Measurements from ENCODE around the gene CHAT.

CHAT gene

DNA sequence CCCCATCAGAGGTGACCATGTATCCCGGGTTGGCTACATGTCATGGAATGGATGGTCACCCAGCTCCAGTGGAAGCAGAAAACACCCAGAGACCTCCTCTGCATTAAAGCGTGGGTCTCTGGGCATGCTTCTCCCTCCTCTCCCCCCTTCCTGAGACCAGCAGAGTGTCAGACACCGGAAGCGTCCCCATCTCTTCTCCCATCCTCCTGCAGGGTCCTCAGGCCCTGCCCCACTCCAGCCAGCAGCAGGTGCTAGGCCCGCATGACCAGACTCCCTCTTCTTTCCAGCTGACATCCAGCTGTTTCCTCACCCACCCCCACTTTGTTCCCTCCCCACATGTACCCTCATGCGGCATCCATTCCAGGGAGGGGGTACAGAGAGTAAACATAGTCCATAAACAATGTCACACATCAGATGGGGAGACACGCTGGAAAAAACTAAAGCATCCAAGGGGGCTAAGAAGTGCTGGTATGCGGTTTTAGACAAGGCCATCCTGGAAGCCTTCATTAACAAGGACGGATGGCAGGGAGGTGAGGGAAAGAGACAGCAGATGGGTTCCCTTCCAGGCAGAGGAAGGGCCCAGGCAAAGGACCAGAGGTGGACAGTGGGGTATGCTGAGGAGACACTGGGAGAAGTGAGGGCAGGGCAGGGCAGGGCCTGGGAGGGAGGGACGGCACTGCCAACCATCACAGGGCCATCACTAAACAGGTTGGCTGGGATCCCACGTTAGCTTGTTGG is 16.2 kb upstream of the CHAT start:
- TF ChIP-seq, protein P1, sequence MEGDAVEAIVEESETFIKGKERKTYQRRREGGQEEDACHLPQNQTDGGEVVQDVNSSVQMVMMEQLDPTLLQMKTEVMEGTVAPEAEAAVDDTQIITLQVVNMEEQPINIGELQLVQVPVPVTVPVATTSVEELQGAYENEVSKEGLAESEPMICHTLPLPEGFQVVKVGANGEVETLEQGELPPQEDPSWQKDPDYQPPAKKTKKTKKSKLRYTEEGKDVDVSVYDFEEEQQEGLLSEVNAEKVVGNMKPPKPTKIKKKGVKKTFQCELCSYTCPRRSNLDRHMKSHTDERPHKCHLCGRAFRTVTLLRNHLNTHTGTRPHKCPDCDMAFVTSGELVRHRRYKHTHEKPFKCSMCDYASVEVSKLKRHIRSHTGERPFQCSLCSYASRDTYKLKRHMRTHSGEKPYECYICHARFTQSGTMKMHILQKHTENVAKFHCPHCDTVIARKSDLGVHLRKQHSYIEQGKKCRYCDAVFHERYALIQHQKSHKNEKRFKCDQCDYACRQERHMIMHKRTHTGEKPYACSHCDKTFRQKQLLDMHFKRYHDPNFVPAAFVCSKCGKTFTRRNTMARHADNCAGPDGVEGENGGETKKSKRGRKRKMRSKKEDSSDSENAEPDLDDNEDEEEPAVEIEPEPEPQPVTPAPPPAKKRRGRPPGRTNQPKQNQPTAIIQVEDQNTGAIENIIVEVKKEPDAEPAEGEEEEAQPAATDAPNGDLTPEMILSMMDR (IDR thresholded peaks at IDR 0.05), result no peak

DNA sequence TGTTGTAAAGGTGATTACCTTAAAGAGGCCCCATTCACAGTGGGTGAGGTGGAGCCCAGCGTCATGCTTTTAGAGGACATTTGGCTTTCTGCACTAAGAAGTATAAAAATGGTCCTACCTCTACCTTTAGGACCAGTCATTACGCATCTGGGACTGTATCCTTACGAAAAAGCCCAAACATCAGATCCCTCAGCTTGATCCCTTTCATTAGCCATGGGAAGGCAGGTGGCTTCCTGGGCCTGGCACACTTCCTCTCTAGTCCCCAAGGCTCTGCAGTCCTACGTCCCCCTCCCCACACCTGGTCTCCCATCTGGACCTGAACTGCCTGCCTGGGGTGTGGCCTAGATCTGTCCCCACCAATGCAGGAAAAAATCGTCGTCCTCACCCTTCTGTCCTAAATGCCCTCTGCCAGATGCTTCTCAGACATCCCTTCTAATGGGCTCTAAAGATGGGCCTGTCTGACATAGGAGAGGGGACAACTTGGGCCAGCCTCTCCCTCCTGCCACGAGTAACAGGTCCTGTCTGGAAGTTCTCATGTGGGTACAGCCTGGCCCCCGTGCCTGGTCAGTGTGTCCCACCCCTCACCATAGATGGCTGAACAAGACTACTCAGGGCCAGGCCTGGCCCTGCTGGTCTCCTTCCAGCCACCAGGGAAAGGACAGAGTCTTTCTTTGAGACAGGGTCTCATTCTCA is 15.5 kb upstream of the CHAT start:
- TF ChIP-seq, protein P1 (IDR thresholded peaks at IDR 0.05), result no peak

DNA sequence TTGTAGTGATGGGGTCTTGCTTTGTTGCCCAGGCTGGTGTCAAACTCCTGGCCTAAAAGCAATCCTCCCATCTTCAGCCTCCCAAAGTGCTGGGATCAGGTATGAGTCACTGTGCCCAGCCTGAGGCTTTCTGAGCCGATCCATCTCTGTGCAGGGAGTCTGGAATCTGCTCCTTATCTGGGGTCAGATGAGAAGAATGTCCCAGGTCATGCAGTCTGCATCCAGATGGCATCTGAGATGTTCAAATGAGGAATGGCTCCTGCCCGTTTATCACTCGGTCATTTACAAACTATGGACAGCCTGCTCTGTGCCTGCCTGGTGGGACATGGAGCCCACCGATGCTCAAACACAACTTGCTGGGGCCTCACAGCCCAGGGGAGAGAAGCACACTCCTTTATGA is 14.9 kb upstream of the CHAT start:
- TF ChIP-seq, protein P1 (IDR thresholded peaks at IDR 0.05), result no peak

DNA sequence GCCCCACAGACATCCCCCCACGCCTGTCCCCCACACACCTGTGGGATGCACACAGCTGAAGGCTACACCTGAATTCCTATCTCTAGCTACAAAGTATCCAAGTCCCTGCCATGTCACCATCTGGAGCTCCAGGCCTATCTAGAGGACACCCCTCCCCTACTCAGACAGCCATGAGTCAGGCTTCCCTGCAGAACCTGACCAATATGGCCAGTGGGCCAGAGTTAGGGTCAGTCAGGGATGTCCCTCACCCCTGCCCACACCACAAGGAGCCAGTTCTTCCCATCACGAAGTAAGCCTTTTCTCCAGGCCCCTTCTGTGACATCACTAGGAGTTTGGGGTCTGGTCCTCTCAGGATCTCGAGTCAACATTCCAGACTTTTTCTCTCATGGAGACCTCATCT is 14.3 kb upstream of the CHAT start:
- TF ChIP-seq, protein P1 (IDR thresholded peaks at IDR 0.05), result no peak

DNA sequence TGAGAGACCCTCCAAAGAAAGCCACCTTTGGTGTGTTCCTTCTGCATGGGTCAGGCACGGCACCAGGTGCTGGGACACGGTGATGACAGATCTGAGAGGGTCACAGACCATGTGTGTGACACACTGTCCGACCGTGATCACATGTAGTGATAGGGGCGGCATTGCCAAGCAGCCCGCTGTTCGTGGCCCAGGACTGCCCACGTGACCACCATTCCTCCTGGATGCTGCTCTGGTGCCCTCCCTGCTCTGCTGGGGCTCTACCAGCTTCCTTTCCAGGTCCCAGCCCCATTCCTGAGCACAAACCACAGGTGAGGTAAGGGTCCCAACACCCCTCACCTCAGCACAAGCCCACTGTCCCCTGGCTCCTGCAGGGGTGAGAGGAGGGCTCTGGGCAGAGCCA is 13.8 kb upstream of the CHAT start:
- TF ChIP-seq, protein P1 (IDR thresholded peaks at IDR 0.05), result no peak

DNA sequence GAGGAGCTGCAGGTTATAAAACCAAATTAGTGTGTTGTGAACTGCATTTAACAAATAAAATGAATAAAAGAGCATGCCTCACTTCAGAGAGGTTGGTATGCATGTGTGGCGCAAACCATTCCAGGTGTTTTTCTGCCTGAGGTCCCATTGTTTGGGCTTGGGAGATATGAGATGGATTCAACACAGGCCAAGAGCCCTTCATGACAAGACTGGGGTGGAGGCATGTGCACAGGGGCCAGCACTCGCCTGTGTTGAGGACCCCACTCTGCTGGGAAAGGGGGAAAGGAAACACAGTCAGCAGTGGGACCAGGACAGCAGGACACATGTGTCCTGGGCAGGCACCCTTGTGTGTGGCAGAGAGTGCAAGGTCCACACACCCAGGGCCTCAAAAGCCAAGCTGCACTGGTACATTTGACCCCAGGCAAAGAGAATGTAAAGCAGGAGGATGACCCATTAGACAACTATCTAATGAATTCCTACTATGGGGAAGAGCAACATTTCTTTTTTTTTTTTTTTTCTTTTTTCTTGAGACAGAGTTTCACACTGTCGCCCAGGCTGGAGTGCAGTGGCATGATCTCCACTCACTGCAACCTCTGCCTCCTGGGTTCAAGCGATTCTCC is 12.9 kb upstream of the CHAT start:
- TF ChIP-seq, protein P1 (IDR thresholded peaks at IDR 0.05), result no peak

DNA sequence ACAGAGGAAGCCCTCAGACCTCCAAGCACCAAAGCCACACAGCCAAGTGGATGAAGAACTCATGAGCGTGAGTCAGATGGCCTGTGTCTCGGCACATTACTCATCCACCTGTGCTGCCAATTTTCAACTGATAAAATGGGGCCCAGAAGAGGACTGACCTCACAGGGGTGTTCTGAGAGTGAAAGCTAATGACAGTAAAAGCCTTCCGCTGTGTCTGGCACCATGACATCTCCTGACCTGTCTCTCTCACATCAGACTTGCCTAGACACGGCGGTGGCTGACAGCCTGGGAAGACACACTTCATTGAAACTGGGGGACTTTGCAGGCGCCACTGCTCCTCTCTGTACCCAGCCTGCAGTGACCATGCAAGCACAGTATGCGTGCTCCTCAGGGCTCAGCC is 12.0 kb upstream of the CHAT start:
- TF ChIP-seq, protein P1 (IDR thresholded peaks at IDR 0.05), result no peak

Measured in LNCAP (cell line).